ENCODE data around the gene GPRC5B. TPM values are rescaled to one million over a fixed set of nuclear protein-coding genes. Genes with fewer than 3 reads are reported as not detected.

Gene GPRC5B
- total RNA-seq, 1 donor from 2014 or later, result 39.3 TPM

GRCh38 chr16:19871721-19872120 is 12.9 kb downstream of the GPRC5B start:
- no peak for DNase-seq

GRCh38 chr16:19868421-19868820 is 16.2 kb downstream of the GPRC5B start:
- DNase-seq, result no peak

GRCh38 chr16:19864566-19864965 is 20.1 kb downstream of the GPRC5B start:
- DNase-seq, result no peak

DNA sequence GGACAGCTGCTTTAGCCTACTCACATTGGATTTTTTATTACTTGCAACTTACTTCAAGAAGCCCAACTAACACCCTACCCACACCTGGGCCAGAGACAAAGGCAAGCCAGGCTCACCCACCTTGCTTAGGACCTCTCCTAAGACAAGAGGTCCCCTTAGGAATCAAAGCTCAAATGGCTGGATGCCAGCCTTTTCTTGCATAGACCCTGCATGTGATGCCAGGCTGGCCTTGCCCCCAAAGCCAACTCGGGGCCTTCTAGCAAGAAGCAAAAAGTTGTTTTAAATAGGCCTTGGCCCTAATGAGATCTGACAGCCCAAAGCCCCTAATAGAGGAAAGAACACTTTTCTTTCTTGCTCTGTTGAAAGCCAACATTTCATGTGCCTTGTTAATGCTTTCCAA is 20.7 kb downstream of the GPRC5B start:
- no peak for DNase-seq

DNA sequence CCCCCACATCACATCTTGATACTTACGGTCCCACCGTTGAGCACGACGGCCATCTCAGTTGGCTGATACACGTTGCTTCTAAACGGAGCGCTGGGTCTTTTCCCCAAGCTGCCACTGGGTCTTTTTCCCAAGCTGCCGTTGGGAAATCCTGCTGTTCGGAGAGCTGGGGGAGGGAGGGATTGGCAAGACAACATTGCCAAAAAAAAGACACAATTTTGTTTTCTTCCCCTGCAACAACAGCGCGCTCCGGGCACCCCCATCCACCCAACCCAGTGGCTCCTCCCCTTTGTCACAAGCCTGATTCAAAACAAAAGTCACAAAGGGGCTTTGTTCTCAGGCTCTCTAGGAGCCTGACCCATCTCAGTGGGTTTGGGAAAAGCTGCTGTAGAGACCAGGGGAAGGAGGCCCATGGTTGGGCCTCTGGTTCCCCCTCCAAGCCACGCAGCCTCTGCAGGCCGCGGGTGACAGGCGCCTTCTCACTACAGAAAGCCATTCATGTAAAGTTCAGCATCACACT is 22.8 kb downstream of the GPRC5B start:
- peak; percentile 81 for DNase-seq

GRCh38 chr16:19861133-19861532 is 23.5 kb downstream of the GPRC5B start:
- no peak for DNase-seq

DNA sequence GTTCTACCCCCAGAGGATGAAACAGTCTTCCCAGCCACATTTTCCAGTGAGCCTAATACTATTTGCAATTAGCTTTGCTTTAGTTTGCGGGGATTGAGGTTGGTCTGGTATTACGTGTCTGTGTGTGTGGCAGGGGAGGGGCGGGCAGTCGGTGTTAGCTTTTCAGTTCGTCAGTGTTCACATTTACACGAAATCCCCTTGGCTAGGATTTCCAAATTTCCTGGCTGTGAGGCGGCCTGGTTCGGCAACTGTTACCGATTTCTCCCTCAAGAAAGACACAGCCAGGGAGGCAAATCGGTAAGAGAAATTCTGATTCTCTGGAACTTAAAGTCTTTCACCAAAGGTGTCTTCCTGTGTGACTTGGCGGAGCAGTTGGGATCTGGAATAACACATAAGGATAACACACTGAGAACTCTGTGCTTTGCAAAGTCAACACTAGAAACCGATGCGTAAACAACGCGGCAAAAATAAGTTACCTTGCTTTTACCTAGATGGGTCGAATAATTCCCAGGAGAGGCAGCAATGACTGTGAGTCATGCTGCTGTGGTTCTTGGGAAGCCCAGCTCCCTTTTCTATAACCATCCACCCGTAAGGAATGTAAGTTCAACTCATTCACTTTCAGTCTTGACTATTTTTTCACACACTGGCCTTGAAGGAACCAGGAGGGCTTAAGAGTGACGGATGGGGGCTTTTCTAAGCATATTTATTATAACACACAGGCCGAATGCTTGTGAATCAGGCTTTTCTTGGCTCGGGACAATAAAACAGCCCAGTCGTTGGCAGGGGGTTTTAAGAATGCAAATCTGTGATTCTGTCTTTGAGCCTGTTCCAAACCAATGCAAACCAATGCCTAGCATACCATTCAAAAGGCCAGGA is 24.2 kb downstream of the GPRC5B start:
- no peak for DNase-seq

- DNase-seq, result no peak
These were observed 25.0 kb downstream of the GPRC5B start for GRCh38 chr16:19859603-19860002.

GRCh38 chr16:19859166-19859565 is 25.5 kb downstream of the GPRC5B start:
- DNase-seq, result no peak

DNA sequence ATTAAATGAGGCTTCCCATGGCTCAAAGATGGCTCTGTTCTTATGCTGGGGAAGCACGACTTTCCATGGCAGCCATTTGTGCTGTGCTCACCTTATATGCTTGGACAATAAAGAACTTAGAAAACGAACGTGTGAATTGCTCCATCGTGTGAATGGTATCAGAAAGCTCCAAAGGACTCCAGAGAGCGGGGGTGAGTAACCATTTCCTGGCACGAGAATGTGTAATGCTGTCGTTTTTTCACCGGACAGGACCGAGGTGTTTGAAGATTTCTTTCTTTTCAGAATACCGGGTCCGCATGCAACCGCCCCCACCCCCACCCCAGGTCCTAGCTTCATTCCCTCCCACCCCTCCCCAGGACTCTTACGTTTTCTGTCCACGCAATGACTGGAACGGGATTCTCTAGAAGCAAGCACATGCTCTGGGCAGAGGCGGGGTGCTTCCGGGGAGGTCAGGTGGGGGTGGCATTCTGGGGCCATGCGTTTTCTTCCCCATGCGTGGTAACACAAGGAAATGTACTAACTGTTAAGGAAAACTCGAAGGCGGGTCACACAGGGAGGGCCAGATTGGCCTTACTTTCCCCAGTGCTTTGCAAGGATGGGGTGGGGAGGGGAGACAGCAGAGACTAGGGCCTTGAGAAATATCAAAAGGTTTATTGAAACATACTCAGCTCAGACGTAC is 26.2 kb downstream of the GPRC5B start:
- no peak for DNase-seq

- no peak for DNase-seq
These were observed 26.9 kb downstream of the GPRC5B start for GRCh38 chr16:19857593-19858339.

GRCh38 chr16:19856120-19856519 is 28.5 kb downstream of the GPRC5B start:
- DNase-seq, result no peak

GRCh38 chr16:19854543-19854876 is 30.1 kb downstream of the GPRC5B start:
- DNase-seq, result no peak

DNA sequence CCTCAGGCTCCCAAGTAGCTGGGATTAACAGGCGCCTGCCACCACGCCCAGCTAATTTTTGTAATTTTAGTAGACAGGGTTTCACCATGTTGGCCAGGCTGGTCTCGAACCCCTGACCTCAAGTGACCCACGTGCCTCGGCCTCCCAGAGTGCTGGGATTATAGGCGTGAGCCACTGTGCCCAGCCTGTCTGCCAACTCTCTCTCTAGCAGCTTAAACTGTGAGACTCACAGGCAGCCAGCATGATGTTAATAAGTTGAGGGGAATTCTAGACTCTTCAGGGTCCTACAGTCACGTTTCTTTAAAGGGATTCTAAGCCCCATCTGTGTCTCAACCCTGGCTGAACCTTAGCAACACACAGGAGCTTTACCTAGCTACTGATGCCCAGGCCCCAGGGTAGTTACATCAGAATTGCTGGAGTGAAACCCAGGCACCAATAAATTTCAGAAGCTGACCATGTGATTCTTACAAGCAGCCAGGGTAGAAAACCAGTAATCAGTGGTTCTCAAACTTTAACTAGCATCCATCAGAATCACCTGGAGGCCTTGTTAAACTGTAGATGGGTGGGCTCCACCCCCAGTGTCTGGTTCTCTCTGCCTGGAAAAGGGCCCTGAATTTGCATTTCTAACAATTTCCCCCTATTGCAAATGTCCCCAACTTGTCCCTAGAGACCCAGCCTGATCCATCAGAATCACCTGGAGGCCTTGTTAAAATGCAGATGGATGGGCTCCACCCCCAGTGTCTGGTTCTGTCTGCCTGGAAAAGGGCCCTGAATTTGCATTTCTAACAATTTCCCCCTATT is 30.7 kb downstream of the GPRC5B start:
- DNase-seq, result no peak

DNA sequence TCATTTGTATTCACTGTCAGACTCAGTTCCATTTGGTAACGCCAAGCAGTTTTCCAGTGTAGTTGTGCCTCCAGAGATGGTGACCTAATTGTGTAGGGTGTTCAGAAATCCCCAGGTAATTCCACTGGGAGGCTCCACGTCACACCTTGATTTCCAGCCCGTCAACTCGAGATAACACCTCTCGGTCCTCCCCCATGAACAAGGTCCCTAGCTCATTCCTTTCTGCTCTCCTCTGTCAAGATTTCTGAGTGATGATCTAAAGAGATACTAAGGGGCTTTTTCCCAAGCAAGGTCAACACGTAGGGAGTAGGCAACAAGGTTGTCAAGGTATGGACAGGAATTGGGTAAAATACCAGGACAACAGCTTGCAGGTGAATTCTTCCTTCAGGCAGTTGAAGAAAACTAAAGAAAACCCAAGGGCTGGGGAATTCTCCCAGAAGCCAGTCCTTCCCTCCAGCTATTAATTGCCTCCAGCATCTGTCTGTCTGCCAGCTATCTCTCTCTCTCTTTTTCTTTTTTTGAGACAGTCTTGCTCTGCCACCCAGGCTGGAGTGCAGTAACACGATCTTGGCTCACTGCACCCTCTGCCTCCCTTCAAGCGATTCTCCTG is 31.4 kb downstream of the GPRC5B start:
- DNase-seq, result no peak

DNA sequence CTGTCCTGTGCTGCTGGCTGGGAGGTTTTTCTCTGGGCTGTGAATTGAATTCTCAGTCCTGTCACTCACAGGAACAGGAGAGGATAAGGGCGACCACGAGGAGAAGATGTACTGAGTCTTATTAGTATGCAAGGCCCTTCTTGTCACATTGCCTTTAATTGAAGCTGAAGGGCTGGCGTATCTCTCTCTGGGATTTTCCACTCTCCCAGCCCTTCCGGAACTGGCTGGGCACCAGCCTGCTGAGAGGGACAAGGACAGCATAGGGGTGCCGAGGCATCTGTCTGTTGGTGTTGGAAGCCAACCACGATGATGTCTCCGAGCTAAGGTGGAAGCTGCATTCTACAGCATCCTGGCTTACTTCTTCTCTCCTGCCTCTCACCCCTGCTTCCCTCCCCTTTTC is 33.2 kb downstream of the GPRC5B start:
- peak; percentile 77 for DNase-seq

- DNase-seq, result no peak
These were observed 34.4 kb downstream of the GPRC5B start for GRCh38 chr16:19850131-19850817.

DNA sequence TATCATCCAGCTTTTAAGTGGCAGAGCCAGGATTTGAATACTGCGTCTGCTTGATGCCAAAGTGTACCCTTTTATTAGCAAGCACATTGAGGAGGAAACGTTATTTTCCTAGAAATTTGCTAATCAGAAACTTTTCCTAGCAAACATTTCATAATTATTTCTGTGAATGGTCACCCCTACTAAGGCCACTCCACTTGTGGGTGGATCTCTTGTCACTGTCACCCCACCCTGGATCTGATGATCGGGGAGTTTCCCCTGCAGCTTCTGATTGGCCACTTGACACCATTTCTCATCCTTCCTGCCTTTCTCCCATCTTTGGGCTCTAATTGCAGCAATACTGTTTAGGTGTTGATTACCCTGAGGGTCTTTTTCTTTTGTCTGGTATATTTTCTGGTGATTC is 35.9 kb downstream of the GPRC5B start:
- no peak for DNase-seq

- DNase-seq, result no peak
These were observed 38.2 kb downstream of the GPRC5B start for GRCh38 chr16:19846436-19846835.

DNA sequence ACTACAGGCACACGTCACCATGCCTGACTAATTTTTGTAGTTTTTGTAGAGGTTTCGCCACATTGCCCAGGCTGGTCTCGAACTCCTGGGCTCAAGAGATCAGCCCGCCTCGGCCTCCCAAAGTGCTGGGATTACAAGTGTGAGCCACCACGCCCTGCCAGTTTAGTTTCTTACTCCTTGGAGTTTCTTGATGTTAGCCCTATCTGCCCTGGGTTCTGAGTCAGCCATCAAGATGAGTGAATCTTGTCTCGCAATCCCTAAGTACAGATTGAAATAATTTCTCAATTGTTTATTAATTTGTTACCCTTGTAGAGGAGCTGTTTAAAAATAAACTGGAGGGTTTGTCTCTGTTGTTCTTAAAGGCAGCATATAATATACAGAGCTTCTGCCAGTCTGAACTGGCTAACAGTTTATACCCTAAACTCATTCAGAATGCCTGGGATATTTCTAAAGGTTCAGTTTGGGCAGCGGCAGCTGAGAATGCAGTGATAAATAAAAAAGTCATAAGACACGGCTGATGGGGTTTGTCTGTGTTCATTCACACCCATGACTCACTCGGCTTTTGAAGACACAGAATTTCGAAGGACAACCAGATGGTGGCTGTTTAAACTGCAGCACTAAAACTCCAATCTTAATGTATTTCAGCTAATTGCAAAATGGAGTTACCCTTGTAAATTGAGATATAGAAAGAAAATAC is 39.6 kb downstream of the GPRC5B start:
- DNase-seq, result peak; percentile 41

Measured in occipital lobe (tissue), 2 donors.